Measurements from ENCODE around the gene GPC5. TPM values are rescaled to one million over a fixed set of nuclear protein-coding genes. Genes with fewer than 3 reads are reported as not detected.

GPC5 gene
- total and polyA plus RNA-seq, 9 of the 15 experiments (the other 6 are each of a cell fraction or from before 2014, with no cell fraction given): 0.18 to 0.27 TPM; not detected in 7

DNA sequence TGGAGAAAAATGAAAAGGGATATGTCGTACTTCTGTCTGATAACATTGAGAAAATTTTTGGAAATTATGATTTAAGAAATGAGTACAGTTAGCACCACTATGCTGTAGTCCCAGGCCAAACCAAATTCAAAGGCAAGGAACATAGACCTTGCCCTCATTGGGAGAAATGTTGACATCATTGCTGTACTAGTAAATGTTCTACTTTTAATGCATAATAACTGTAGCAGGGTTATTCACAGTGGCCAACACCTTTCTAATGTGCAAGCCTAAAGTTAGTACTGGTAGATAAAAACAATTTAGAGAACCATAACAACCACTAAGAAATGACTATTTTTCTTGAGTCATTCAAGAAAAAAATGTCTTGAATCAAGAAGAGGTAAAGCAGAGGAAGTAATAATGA lies 1035.5 kb downstream of the GPC5 start:
- in situ Hi-C loops (cut with MboI) (no loop called here), intact Hi-C loops (cut with micrococcal nuclease) (no loop called here)
- Histone ChIP-seq H3K9me1 (ENCODE audit: control insufficient read depth, insufficient read depth, low read length) (no peaks in the 10 kb centered on the region), H3K9me3 (replicated peaks; ENCODE audit: control insufficient read depth, insufficient read depth, low read depth, low read length) (0 out of 2 replicates have a peak, but pooled peaks cover 3% of the 10 kb centered on the region), H3K79me2 (ENCODE audit: control insufficient read depth, insufficient read depth, low read length) (no peaks in the 10 kb centered on the region), H3K9ac (ENCODE audit: insufficient read depth in 1 of 2, low read depth in 2 of 2, low read length in 2 of 2) (no peak overlapping the region), H4K20me1 (replicated peaks; ENCODE audit: control insufficient read depth, insufficient read depth, low read length) (no peaks in the 10 kb centered on the region), H3K4me3 (no peak overlapping the region), H3K27ac (ENCODE audit: extremely low read depth, low read depth, low read length) (no peak overlapping the region), H2AFZ (ENCODE audit: low read depth, low read length) (no peak overlapping the region), H3K27me3 (ENCODE audit: control insufficient read depth in 2 of 2, insufficient read depth in 2 of 2, low read length in 2 of 2) (no peaks in the 10 kb centered on the region), H3K4me1 (replicated peaks in 1 of 2; ENCODE audit: control insufficient read depth in 2 of 2, insufficient read depth in 2 of 2, low read length in 2 of 2) (no peaks in the 10 kb centered on the region), H3K4me2 (ENCODE audit: insufficient read depth, low read length) (no peak overlapping the region), H3K36me3 (ENCODE audit: control insufficient read depth, insufficient read depth, low read length) (no peaks in the 10 kb centered on the region)
- ChIA-PET CTCF (ENCODE audit: low intra/inter-chr PET ratio) (no interaction called here), POLR2A (no interaction called here)
- no peak for TF ChIP-seq CTBP1 (IDR thresholded peaks at IDR 0.05; ENCODE audit: borderline replicate concordance)
- TF ChIP-seq WHSC1 (IDR thresholded peaks at IDR 0.05; ENCODE audit: low read length): no peak
- TF ChIP-seq SMAD1 (IDR thresholded peaks at IDR 0.05; ENCODE audit: low read depth, low read length, partially characterized antibody): no peak
- no peak for TF ChIP-seq RBM39 (optimal IDR thresholded peaks at IDR 0.05; ENCODE audit: low read depth, low read length)
- TF ChIP-seq, protein P1, sequence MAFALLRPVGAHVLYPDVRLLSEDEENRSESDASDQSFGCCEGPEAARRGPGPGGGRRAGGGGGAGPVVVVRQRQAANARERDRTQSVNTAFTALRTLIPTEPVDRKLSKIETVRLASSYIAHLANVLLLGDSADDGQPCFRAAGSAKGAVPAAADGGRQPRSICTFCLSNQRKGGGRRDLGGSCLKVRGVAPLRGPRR (CRISPR knock-in tag; IDR thresholded peaks at IDR 0.05): no peak
- TF ChIP-seq, protein P2, sequence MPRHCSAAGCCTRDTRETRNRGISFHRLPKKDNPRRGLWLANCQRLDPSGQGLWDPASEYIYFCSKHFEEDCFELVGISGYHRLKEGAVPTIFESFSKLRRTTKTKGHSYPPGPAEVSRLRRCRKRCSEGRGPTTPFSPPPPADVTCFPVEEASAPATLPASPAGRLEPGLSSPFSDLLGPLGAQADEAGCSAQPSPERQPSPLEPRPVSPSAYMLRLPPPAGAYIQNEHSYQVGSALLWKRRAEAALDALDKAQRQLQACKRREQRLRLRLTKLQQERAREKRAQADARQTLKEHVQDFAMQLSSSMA (CRISPR knock-in tag; IDR thresholded peaks at IDR 0.05): no peak
- no peak for TF ChIP-seq MCM5 (IDR thresholded peaks at IDR 0.05; ENCODE audit: low read depth)
- TF ChIP-seq ZNF695 (CRISPR knock-in tag; IDR thresholded peaks at IDR 0.05): no peak
- TF ChIP-seq ZNF239 (CRISPR knock-in tag; IDR thresholded peaks at IDR 0.05): no peak
- no peak for FAIRE-seq
- 2% methylated on average over 1 of the region's 1 CpG for WGBS (ENCODE audit: insufficient coverage, low coverage, missing lambda C conversion rate)
- DNase-seq (ENCODE audit: extremely low read depth in 1 of 4, low spot score in 3 of 4): no peak
- no peak for ATAC-seq
- no TSS peak for BruUV-seq (replicated peaks)
